Suprapubic skin (tissue), 4 donors: ENCODE data around the gene ST7. TPM values are rescaled to one million over a fixed set of nuclear protein-coding genes. Genes with fewer than 3 reads are reported as not detected.

ENCODE experiments used
- DNase-seq, 2 donors: peaks; one replicate each; pipeline ENCODE4 v3.0.0-alpha.2; 2019; ENCODE audit warnings: low spot score in 2 of 2
- H3K27ac ChIP-seq: fragments of 200-600 bp; sonication (generic); one replicate; pipeline ENCODE4 v1.5.1; 2019
- H3K27me3 ChIP-seq: fragments of 200-600 bp; sonication (generic); one replicate; pipeline ENCODE4 v1.5.1; 2019
- H3K36me3 ChIP-seq: fragments of 200-600 bp; sonication (generic); one replicate; pipeline ENCODE4 v1.5.1; 2019
- H3K4me1 ChIP-seq: fragments of 200-600 bp; sonication (generic); one replicate; pipeline ENCODE4 v1.5.1; 2019
- H3K4me3 ChIP-seq: fragments of 200-600 bp; sonication (generic); one replicate; pipeline ENCODE4 v1.5.1; 2019; ENCODE audit warnings: mild to moderate bottlenecking
- H3K9me3 ChIP-seq: fragments of 200-600 bp; sonication (generic); one replicate; pipeline ENCODE4 v1.5.1; 2019
- EP300 ChIP-seq: sonication (generic); formaldehyde crosslinking; IDR thresholded peaks from one replicate; pipeline ENCODE4 v1.6.1; 2017; ENCODE audit warnings: antibody characterized with exemption
- POLR2A ChIP-seq, 2 donors: fragments of 450-650 bp; IDR thresholded peaks; one replicate each; pipeline ENCODE4 v1.6.1; 2017; ENCODE audit warnings: antibody characterized with exemption in 2 of 2, mild to moderate bottlenecking in 2 of 2, moderate library complexity in 2 of 2
- POLR2AphosphoS5 ChIP-seq, 3 donors: sonication (generic); formaldehyde crosslinking; IDR thresholded peaks; one replicate each; pipeline ENCODE4 v1.6.1; 2017; ENCODE audit warnings: antibody characterized with exemption in 3 of 3
- WGBS: methylation state at CpG from one replicate; pipeline ENCODE4 v1.1.5; 2018; 5-methylcytosine and 5-hydroxymethylcytosine counted together
- total RNA-seq, 4 donors: library from RNA; depleted of rRNA; stranded (reverse); fragments of >200 nt; gene quantifications; one replicate each; pipeline ENCODE4 v1.1.0, GENCODE V29; 2016
- TF ChIP-seq, protein P1 (sequence below), 2 donors: fragments of 200-600 bp in 1 of 2; fragments of 450-650 bp in 1 of 2; sonication (generic) in 1 of 2; IDR thresholded peaks; one replicate each; pipeline ENCODE4 v1.5.1; 2016 to 2019; ENCODE audit warnings: antibody characterized with exemption in 2 of 2, mild to moderate bottlenecking in 1 of 2, moderate library complexity in 1 of 2

The ST7 gene
- total RNA-seq, 4 donors from 2014 or later: 13.1 to 28.2 (median 18.6) TPM

- no peak for DNase-seq
- Histone ChIP-seq H3K36me3 (no peaks in the 10 kb centered on the region), H3K27ac (no peak overlapping the region), H3K4me1 (no peaks in the 10 kb centered on the region), H3K4me3 (no peak overlapping the region), H3K9me3 (no peaks in the 10 kb centered on the region), H3K27me3 (no peaks in the 10 kb centered on the region)
- 62% methylated on average over 5 of the region's 5 CpGs for WGBS
- TF ChIP-seq POLR2AphosphoS5 (IDR thresholded peaks at IDR 0.05) (no peak), POLR2A (IDR thresholded peaks at IDR 0.05) (no peak), EP300 (no peak)
- TF ChIP-seq, protein P1, sequence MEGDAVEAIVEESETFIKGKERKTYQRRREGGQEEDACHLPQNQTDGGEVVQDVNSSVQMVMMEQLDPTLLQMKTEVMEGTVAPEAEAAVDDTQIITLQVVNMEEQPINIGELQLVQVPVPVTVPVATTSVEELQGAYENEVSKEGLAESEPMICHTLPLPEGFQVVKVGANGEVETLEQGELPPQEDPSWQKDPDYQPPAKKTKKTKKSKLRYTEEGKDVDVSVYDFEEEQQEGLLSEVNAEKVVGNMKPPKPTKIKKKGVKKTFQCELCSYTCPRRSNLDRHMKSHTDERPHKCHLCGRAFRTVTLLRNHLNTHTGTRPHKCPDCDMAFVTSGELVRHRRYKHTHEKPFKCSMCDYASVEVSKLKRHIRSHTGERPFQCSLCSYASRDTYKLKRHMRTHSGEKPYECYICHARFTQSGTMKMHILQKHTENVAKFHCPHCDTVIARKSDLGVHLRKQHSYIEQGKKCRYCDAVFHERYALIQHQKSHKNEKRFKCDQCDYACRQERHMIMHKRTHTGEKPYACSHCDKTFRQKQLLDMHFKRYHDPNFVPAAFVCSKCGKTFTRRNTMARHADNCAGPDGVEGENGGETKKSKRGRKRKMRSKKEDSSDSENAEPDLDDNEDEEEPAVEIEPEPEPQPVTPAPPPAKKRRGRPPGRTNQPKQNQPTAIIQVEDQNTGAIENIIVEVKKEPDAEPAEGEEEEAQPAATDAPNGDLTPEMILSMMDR (IDR thresholded peaks at IDR 0.05): no peak
These were observed 295.5 kb downstream of the ST7 start for GRCh38 chr7:117248829-117249228.

GRCh38 chr7:117249696-117250095 lies 296.4 kb downstream of the ST7 start:
- Histone ChIP-seq H3K36me3 (no peaks in the 10 kb centered on the region), H3K27ac (no peak overlapping the region), H3K4me3 (no peak overlapping the region), H3K27me3 (no peaks in the 10 kb centered on the region), H3K9me3 (no peaks in the 10 kb centered on the region), H3K4me1 (no peaks in the 10 kb centered on the region)
- WGBS: 95% methylated on average over 5 of the region's 5 CpGs
- TF ChIP-seq EP300 (no peak), POLR2AphosphoS5 (IDR thresholded peaks at IDR 0.05) (no peak), POLR2A (IDR thresholded peaks at IDR 0.05) (no peak)
- TF ChIP-seq, protein P1 (IDR thresholded peaks at IDR 0.05): no peak
- DNase-seq: no peak

DNA sequence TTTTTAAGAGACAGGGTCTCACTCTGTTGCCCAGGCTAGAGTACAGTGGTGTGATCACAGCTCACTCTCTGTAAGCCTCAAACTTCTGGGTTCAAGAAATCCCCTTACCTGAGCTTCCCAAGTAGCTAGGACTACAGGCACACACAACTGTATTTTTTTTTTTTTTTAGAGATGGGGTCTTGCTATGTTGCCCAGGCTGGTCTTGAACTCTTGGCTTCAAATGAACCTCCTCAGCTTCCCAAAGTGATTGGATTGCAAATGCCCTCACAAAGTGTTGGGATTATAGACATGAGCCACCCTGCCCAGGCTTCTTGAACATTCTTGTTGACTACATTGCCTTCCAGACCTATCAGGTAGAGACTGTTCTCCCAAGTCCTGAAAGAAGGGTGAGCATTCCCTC lies 296.9 kb downstream of the ST7 start:
- H3K36me3 ChIP-seq: no peaks in the 10 kb centered on the region
- H3K4me3 ChIP-seq: no peak overlapping the region
- H3K4me1 ChIP-seq: no peaks in the 10 kb centered on the region
- TF ChIP-seq EP300 (no peak), POLR2AphosphoS5 (IDR thresholded peaks at IDR 0.05) (no peak), POLR2A (IDR thresholded peaks at IDR 0.05) (no peak)
- TF ChIP-seq, protein P1 (IDR thresholded peaks at IDR 0.05): no peak
- H3K27ac ChIP-seq: no peak overlapping the region
- no peaks in the 10 kb centered on the region for H3K27me3 ChIP-seq
- no peaks in the 10 kb centered on the region for H3K9me3 ChIP-seq
- DNase-seq: no peak

DNA sequence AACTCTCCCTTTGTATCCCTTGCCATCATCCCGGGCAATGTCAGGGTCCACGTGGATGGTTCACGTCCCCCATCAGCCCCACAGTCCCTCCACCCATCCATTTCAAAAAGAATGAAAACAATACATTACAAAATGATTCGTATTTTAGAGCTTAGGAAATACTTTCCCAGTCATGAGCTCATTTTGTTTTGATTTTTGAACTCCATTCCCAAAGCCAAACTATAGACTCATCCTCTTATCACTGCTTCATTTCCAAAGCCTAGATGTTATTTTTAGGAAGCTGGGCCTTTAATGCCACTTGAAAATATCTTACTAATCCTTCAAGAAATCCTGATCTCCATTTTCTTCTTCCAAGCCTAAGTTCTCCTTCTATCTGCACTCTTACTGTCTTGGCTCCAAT lies 297.5 kb downstream of the ST7 start:
- H3K36me3 ChIP-seq: no peaks in the 10 kb centered on the region
- H3K4me3 ChIP-seq: no peak overlapping the region
- no peaks in the 10 kb centered on the region for H3K27me3 ChIP-seq
- H3K4me1 ChIP-seq: no peaks in the 10 kb centered on the region
- DNase-seq: no peak
- 61% methylated on average over 4 of the region's 4 CpGs for WGBS
- no peak for TF ChIP-seq EP300
- no peak for TF ChIP-seq POLR2A (IDR thresholded peaks at IDR 0.05)
- no peaks in the 10 kb centered on the region for H3K9me3 ChIP-seq
- H3K27ac ChIP-seq: no peak overlapping the region

GRCh38 chr7:117251687-117252086 lies 298.4 kb downstream of the ST7 start:
- TF ChIP-seq POLR2A (IDR thresholded peaks at IDR 0.05): no peak
- no peak for TF ChIP-seq EP300
- TF ChIP-seq, protein P1 (IDR thresholded peaks at IDR 0.05): no peak
- TF ChIP-seq POLR2AphosphoS5 (IDR thresholded peaks at IDR 0.05): no peak
- Histone ChIP-seq H3K4me3 (no peak overlapping the region), H3K9me3 (no peaks in the 10 kb centered on the region), H3K36me3 (no peaks in the 10 kb centered on the region), H3K4me1 (no peaks in the 10 kb centered on the region), H3K27me3 (no peaks in the 10 kb centered on the region), H3K27ac (no peak overlapping the region)
- WGBS: 87% methylated on average over 4 of the region's 4 CpGs
- no peak for DNase-seq

GRCh38 chr7:117259615-117260014 lies 306.3 kb downstream of the ST7 start:
- H3K9me3 ChIP-seq: no peaks in the 10 kb centered on the region
- no peak for TF ChIP-seq EP300
- no peak for TF ChIP-seq POLR2A (IDR thresholded peaks at IDR 0.05)
- no peak for TF ChIP-seq POLR2AphosphoS5 (IDR thresholded peaks at IDR 0.05)
- TF ChIP-seq, protein P1 (IDR thresholded peaks at IDR 0.05): no peak
- no peak overlapping the region for H3K27ac ChIP-seq
- DNase-seq: no peak
- no peaks in the 10 kb centered on the region for H3K27me3 ChIP-seq
- no peaks in the 10 kb centered on the region for H3K36me3 ChIP-seq
- no peaks in the 10 kb centered on the region for H3K4me1 ChIP-seq
- WGBS: 0% methylated on average over 1 of the region's 1 CpG
- H3K4me3 ChIP-seq: no peak overlapping the region
